ENCODE results near the gene PTDSS2. TPM values are rescaled to one million over a fixed set of nuclear protein-coding genes. Genes with fewer than 3 reads are reported as not detected.

Gene PTDSS2
- polyA plus RNA-seq, 3 donors: 9.3 to 18.3 (median 12.4) TPM

DNA sequence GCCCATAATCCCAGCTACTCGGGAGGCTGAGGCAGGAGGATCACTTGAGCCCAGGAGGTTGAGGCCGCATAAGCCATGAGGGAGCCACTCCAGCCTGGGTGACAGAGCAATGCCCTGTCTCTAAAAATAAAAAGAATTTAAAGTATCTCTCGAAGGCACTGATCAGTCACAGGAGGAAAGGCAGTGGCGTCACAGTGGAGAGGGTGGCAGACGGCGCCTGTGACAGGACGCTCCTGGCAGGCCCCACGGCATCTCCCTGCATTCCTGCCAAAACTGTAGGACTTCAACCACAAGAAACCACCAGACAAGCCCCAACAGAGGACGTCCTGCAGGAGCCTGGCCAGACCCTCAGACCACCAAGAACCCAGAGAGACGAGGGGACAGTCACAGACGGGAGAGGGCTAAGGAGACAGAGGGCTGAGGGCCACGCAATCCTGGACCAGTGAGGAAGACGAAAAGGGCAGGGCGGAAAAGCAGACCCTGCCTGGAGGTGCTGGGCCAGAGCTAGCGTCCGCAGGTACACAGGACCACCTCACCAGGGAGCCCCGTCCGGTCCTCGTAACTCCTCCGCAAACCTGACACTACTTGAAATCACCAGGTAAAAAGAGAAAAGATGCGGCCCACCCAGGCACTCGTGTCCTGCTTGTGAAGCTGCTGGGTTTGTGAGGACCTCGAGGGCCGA, 51.1 kb downstream of the PTDSS2 start:
- peaks cover 52 to 59% of the 10 kb centered on the region in 2 donors for H3K36me3 Mint-ChIP-seq
- Histone ChIP-seq H3K27ac (ENCODE audit: low read depth in 1 of 2, low read length in 2 of 2) (peak overlapping the region; percentile 99 to 100), H3K9ac (ENCODE audit: insufficient read depth, low read length, poor library complexity, severe bottlenecking) (no peak overlapping the region), H2AFZ (ENCODE audit: insufficient read depth, low read depth, low read length, poor library complexity, severe bottlenecking) (no peak overlapping the region), H3K79me2 (ENCODE audit: insufficient read depth, low read length) (peaks cover 89% of the 10 kb centered on the region), H3K4me1 (ENCODE audit: control insufficient read depth in 1 of 2, insufficient read depth in 2 of 2, low read length in 2 of 2) (peaks cover 50 to 57% of the 10 kb centered on the region in 2 donors), H3K4me2 (replicated peaks; ENCODE audit: extremely low read depth, low read length, poor library complexity, severe bottlenecking) (no peak overlapping the region), H3K27me3 (ENCODE audit: control insufficient read depth in 2 of 2, insufficient read depth in 2 of 2, low read length in 2 of 2) (no peaks in the 10 kb centered on the region), H3K9me3 (replicated peaks in 1 of 2; ENCODE audit: control insufficient read depth in 1 of 2, insufficient read depth in 1 of 2, low read length in 2 of 2) (no peaks in the 10 kb centered on the region), H4K20me1 (ENCODE audit: insufficient read depth, low read length) (peaks cover 71% of the 10 kb centered on the region), H3K36me3 (replicated peaks in 1 of 2; ENCODE audit: control insufficient read depth in 1 of 2, insufficient read depth in 2 of 2, low read length in 2 of 2) (peaks cover 54 to 60% of the 10 kb centered on the region in 2 donors), H3K4me3 (replicated peaks in 1 of 3; ENCODE audit: low read depth in 2 of 3, low read length in 3 of 3) (no peak overlapping the region)
- no peak overlapping the region for H3K4me3 Mint-ChIP-seq
- DNase-seq: no peak
- TF ChIP-seq, protein P1, sequence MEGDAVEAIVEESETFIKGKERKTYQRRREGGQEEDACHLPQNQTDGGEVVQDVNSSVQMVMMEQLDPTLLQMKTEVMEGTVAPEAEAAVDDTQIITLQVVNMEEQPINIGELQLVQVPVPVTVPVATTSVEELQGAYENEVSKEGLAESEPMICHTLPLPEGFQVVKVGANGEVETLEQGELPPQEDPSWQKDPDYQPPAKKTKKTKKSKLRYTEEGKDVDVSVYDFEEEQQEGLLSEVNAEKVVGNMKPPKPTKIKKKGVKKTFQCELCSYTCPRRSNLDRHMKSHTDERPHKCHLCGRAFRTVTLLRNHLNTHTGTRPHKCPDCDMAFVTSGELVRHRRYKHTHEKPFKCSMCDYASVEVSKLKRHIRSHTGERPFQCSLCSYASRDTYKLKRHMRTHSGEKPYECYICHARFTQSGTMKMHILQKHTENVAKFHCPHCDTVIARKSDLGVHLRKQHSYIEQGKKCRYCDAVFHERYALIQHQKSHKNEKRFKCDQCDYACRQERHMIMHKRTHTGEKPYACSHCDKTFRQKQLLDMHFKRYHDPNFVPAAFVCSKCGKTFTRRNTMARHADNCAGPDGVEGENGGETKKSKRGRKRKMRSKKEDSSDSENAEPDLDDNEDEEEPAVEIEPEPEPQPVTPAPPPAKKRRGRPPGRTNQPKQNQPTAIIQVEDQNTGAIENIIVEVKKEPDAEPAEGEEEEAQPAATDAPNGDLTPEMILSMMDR (IDR thresholded peaks at IDR 0.05): no peak
- no peaks in the 10 kb centered on the region for H3K9me3 Mint-ChIP-seq
- intact Hi-C loops (cut with micrococcal nuclease): loop anchor here in 1 of 2 donors (10.0 kb wide), 1 partner anchor 296 kb away; the partner anchor contains the start of genes BET1L and RIC8A
- peak overlapping the region; percentile 74 to 100 (median 89) for H3K27ac Mint-ChIP-seq
- WGBS (ENCODE audit: insufficient coverage): 86% methylated on average over 18 of the region's 24 CpGs
- H3K4me1 Mint-ChIP-seq: peaks cover 47% of the 10 kb centered on the region
- H3K27me3 Mint-ChIP-seq (ENCODE audit: low read depth in 3 of 3): peaks cover 0 to 6% (median 0%) of the 10 kb centered on the region in 3 donors

DNA sequence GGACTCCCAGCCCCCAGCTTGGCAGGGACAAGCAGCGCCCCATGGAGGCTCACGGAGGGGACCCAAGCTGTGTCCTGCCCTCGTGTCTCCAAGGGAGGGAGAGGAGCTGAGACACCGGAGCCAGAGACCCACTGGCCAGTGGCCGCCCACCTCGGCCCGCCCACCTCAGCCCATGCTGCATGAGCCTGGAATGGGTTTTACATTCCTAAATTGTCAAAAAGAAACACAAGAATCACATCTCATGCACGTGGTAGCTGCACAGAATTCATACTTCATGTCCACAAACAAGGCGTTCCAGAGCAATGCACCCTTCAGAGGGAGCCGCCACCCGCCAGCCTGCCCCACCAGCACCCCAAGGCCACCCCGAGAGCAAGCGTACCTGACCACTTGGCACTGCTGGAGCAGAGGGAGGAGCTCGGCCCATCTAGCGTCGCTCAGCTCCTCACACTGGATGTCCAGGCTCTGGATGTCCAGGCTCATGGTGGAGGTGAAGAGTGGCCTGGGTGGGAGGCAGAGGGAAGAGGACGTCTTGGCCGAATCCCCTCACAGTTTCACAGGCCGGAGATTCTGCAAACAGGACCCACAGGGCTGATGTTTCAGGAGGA, 51.7 kb downstream of the PTDSS2 start:
- DNase-seq: no peak
- Mint-ChIP-seq H3K27me3 (ENCODE audit: low read depth in 3 of 3) (peaks cover 0 to 6% (median 0%) of the 10 kb centered on the region in 3 donors), H3K4me3 (peak overlapping the region; percentile 62 to 93), H3K4me1 (peaks cover 47% of the 10 kb centered on the region), H3K9me3 (no peaks in the 10 kb centered on the region), H3K27ac (peak overlapping the region; percentile 99 to 100 (median 100)), H3K36me3 (peaks cover 47 to 53% of the 10 kb centered on the region in 2 donors)
- 91% methylated on average over 7 of the region's 19 CpGs for WGBS (ENCODE audit: insufficient coverage)
- Histone ChIP-seq H3K27ac (ENCODE audit: low read depth in 1 of 2, low read length in 2 of 2) (peak overlapping the region; percentile 99 to 100), H3K9me3 (replicated peaks in 1 of 2; ENCODE audit: control insufficient read depth in 1 of 2, insufficient read depth in 1 of 2, low read length in 2 of 2) (no peaks in the 10 kb centered on the region), H3K79me2 (ENCODE audit: insufficient read depth, low read length) (peaks cover 93% of the 10 kb centered on the region), H3K36me3 (replicated peaks in 1 of 2; ENCODE audit: control insufficient read depth in 1 of 2, insufficient read depth in 2 of 2, low read length in 2 of 2) (peaks cover 47 to 54% of the 10 kb centered on the region in 2 donors), H4K20me1 (ENCODE audit: insufficient read depth, low read length) (peaks cover 65% of the 10 kb centered on the region), H3K4me2 (replicated peaks; ENCODE audit: extremely low read depth, low read length, poor library complexity, severe bottlenecking) (peak overlapping the region; percentile 90), H3K4me3 (replicated peaks in 1 of 3; ENCODE audit: low read depth in 2 of 3, low read length in 3 of 3) (peak overlapping the region in 1 of 3 experiments; percentile 81), H3K27me3 (ENCODE audit: control insufficient read depth in 2 of 2, insufficient read depth in 2 of 2, low read length in 2 of 2) (no peaks in the 10 kb centered on the region), H3K4me1 (ENCODE audit: control insufficient read depth in 1 of 2, insufficient read depth in 2 of 2, low read length in 2 of 2) (peaks cover 54 to 58% of the 10 kb centered on the region in 2 donors), H2AFZ (ENCODE audit: insufficient read depth, low read depth, low read length, poor library complexity, severe bottlenecking) (no peak overlapping the region), H3K9ac (ENCODE audit: insufficient read depth, low read length, poor library complexity, severe bottlenecking) (peak overlapping the region; percentile 66)
- TF ChIP-seq, protein P1 (IDR thresholded peaks at IDR 0.05): no peak
- intact Hi-C loops (cut with micrococcal nuclease): loop anchor here in 1 of 2 donors (10.0 kb wide), 1 partner anchor 297 kb away; the partner anchor contains the start of genes BET1L and RIC8A

Data from CD14-positive monocyte (primary cell).